GM19193 (cell line): ENCODE measurements around the gene FBXO31.

Experiments
- POLR2A ChIP-seq: IDR thresholded peaks from 4 replicates; pipeline ENCODE4 v1.6.1; 2011; ENCODE audit not compliant: insufficient read depth, insufficient read length; ENCODE audit errors: extremely low read depth

Gene FBXO31

DNA sequence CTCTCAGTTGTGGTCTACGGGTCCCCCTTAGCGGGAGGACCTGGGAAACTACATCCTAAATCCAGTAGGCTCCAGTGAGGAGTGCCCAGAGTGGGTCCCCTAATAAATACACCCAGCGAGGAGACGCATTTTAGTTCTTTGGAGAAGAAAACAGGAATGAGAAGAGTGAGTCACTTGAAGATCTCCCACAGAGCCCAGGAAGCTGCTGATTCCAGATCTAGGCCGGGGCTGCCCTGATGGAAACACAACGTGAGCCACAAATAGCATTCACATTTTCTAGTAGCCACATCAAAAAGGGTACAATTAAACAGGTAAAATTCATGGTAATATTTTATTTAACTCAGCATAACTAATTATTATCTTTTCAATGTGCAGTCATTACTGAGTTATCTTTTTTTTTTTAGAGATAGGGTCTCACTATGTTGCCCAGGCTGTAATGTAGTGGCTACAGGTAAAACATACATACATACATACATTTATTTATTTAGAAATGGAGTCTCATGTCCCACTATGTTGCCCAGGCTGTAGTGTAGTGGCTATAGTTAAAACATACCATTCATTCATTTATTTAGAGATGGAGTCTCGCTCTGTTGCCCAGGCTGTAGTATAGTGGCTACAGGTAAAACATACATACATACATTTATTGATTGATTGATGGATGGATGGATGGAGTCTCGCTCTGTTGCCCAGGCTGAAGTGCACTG lies 21.5 kb downstream of the FBXO31 start:
- no peak for TF ChIP-seq POLR2A

DNA sequence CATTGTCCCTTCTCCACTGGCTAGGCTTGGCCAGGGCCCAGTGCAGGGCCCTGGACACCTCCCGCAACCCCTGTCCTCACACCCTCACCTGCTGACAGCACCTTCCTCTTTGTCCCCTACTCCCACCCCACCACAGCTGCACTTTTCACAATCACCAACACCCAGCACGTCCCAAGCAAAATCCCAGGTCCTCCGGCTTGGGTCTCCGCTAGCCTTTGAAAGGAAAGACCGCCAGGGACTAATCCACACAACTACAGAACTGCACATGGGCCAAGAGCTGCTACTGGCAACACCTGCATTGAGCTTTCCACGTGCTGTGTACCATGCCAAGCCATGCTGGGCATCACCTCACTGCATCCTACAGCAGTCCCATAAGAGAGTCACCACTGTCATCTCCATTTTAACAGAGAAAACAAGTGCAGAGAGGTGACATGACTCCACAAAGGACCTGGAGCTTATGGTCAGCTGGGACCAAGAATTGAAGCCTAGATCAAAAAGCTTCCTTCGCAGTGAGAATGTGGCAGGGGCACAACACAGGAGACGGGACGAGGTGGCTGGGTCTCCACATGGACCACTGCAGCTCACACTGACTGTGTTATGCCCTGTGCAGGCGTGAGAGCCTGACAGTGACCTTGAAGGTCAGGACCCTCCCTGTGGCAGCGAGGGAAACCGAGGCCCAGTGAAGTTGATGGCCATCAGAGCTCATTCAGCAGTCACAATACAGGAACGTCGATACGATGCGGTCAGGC lies 22.5 kb downstream of the FBXO31 start:
- TF ChIP-seq POLR2A, result no peak

DNA sequence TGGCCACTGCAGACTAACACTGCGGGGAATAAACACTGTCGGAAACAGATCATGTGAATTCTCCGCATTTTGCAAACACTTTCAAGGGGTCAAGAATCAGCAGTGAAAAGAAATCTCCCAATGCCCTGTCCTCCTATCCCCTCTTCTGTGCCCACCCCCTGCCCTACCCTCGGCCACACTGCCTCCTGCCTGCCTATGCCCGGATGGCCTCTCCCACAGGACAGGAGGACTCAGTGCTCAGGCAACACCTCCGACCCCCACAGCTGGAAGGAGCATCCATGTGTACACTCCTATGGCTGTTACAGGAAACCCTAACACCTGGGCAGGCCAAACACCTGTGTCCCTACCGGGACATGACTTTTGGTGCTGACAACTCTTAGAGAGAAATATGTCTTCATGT lies 24.5 kb downstream of the FBXO31 start:
- no peak for TF ChIP-seq POLR2A

DNA sequence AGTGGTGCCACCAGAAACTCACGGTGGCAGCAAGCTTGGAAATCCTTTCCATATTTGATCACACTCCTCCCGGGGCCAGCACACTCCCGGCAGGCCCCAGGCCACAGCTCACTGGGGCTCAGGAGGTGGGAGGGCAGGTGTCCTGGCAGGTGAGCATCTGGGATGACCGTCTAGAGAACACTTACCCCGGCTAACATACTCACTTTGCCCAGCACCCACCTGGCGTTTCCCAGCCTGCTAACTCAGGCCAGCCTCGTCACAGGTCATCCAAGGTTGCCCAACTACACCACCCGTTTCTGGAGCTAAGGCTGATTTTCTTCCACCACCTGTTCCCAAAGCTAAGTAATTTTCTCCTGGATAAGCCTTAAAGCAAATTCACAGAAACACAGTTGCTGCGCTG lies 24.9 kb downstream of the FBXO31 start:
- no peak for TF ChIP-seq POLR2A

DNA sequence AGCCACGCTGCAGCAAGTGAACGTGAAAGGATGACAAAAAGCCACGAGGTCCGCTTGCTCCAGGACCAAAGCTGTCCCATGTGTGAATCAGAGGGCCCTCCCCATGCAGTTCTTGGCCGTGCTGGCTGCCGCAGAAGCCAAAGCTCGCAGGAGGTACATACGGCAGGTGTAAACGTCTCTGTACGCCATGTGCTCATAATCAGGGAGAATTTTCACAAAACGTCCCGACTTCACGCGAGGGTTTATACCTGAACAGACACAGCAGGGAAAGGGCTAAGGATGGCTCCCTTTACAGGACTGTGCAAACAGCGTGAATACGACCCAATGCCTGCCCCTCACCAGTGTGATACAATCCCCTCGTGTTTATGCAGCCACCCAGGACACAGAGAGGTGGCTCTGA lies 25.3 kb downstream of the FBXO31 start:
- no peak for TF ChIP-seq POLR2A

DNA sequence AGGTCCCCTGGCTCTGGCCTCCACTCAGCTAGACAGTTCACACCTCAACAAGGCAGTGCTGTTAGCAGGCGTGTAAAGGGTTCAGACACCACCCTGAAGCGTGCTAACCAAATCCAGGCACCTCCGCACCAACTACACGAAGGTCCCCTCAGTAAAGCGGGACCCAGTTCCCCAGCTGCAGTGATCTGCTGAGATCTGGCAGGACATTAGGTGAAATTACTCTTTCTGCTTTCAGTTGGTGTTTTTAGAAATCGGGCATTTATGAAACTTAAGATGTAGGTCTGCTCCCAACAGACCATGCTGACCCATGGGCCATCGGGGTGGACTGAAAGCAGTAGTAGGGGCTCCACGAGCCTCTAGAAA lies 27.1 kb downstream of the FBXO31 start:
- TF ChIP-seq POLR2A, result no peak

DNA sequence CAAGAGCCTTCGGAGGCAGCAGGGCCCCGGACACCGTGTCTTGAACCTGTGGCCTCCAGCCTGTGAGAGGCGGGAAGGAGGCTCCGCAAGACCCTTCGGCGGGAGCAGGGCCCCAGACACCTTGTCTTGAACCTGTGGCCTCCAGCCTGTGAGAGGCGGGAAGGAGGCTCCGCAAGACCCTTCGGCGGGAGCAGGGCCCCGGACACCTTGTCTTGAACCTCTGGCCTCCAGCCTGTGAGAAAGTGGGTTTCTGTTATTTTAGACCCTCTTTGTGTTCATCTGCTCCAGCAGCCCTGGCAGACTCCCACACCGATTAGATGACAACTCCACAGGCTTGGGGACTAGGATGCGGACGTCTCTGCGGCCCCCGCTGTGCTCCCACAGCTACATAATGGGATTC lies 30.0 kb downstream of the FBXO31 start:
- no peak for TF ChIP-seq POLR2A

DNA sequence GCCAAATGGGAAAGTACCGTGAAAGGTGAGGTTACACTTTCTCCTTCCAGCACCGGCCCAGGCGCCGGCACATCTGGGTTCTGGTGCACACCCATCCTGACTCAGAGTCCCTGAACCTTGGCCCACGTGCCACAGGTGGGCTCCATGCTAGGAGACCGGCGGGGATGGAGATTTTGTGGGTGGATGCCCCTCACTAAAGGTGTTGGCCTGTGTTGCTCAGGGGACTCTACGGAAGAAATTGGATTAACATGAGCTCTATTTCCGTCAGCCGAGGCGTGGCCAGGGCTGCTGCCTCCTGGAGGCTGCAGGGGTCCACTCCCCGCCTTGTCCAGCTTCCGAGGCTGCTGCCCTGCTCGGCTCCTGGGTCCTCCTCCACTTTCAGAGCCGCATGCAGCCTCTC lies 30.8 kb downstream of the FBXO31 start:
- TF ChIP-seq POLR2A, result no peak

DNA sequence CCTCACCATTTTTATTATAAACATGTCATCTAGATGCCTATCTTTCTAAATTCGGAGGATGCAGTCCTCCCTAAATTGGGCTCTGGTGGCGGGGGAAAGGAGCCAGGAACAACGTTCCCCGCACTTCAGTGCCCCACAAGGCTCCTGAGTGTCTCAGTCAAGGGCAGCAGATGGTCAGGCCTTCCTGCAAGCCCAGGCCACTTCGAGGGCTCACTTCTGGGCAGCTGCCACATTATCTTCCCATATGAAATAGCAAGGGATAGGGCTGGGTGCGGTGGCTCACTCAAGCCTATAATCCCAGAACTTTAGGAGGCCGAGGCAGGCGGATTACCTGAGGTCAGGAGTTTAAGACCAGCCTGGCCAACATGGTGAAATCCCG lies 32.3 kb downstream of the FBXO31 start:
- no peak for TF ChIP-seq POLR2A

DNA sequence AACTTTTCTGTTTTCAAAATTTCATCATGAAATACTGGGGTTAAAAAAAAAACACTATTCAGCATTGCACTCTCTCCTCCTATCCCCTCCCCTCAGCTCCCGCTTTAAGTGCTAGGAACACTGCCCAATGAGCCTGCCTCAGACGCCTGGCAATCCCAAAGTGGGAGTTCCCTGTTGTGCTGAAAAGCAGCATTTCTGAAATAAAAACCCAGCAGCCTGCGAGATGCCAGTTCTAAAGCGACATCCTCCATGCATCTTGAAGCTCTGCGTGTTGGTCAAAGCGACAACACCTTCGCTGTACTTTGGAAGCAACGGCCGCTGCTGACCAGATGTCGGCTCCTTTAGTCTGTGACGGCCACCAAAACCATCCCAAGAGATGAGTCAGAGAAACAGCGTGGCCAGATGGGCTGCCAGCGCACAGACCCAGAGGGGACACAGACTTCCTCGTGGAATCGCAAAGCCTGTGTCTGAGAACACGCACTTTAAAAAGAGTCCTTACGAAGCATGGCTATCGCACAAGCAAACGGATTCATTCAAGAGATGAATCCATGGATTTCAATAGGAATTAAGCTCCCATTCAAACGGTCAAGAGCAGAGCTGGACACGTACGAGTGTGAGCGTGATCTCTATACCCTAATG lies 32.8 kb downstream of the FBXO31 start:
- TF ChIP-seq POLR2A, result no peak

DNA sequence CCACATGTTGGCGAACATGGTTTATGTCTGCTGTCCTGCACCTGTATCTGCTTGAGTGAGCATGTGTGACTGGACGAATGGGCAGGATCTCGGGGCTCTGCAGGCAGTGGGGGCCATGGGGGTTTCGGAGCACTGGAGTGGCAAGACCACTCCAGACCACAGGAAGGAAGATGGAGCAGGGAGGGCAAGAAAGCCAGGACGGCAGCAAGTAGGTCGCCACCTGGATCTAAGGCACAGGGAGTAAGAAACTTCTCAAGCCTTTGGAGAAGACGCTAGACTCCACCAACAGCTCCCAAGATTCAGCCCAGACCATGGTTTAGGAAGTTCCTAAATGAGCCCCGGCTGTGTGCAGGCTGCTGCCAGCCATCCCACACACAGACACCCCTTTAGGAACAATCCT lies 33.5 kb downstream of the FBXO31 start:
- no peak for TF ChIP-seq POLR2A

DNA sequence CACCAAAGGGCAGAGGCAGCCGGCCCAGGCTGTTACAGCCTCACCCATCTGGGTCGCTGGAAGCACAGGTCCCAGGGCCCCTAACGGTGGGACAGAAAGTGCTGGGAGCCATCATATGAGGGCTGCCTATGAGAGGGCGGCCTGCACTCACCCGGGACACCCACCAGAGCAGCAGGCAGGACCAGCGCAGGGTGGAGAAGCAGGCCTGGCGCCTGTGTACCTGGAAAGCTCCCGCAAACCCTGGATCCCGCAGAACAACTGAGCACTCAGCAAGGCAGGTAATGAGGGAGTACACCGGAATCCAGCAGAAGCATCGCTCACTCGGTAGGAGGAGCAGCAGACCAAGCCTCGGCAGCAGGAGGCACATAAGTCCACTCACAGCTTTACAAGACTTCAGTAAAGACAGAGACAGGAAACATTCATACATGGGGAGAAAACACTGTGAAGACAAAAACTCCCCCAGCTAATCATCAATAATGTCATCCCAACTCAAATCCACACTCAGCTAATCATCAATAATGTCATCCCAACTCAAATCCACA lies 34.9 kb downstream of the FBXO31 start:
- TF ChIP-seq POLR2A, result no peak

DNA sequence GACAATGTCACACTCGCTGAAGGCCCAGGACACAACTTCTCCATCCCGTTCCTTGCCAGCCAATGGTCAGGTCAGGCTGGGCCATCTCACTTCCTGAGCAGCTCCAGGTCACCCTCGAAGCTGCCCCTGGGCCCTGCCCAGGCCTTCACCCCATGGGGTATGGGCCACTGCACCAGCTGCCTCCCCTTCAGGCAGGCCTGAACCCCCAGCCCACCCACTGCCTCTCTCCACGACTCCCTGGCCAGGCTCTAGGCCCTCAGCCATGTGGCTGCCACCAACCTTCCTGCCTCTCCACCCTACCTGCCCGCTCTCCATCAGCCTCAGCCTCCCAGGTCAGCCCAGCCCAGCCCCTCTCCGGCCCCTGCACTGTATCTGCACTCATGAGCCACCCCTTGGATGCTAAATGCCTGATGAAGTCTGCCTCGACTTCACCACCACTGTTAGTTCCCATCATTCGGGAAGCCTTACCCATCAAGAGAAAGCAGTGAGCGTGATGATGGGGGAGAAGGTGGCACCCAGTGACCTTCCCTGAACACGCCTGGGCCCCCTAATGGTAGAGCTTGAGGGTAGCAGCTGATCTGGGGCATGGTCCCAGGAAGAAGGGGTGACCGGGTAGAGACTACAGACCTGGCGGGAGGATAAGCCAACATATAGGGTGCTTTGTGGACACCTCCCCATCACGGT lies 35.5 kb downstream of the FBXO31 start:
- TF ChIP-seq POLR2A, result no peak

DNA sequence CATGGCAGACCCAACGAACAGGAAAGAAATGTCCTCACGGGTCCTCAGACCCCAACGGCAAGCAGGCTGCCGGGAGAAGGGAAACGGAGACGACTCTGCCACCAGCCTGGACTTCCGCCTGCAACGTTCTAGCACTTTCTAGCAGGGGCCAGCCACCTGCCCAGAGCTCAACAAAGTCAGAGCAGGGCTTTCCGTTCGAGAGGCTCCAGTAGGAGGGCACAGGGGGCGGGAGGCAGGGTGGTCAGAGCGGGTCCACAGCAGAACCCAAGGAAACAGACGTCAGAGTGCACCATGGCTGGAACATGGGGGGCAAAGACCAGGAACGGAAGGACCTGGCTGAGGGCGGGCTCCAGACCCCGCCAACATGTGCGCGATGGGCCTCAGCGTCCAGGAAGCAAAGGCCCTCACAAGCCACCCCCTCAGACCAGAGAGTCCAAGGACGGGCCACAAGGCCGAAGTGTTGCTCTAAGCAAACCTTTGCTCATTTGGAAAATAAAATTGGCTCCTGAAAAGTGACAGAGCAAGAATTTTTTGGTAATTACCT lies 37.0 kb downstream of the FBXO31 start:
- no peak for TF ChIP-seq POLR2A
